Heart left ventricle (tissue), 13 donors: ENCODE data around the gene TET3.

Experiments
- POLR2A ChIP-seq, 2 donors: fragments of 450-650 bp; IDR thresholded peaks; one replicate each; pipeline ENCODE4 v1.6.1; 2017; ENCODE audit warnings: antibody characterized with exemption in 2 of 2, mild to moderate bottlenecking in 2 of 2, moderate library complexity in 2 of 2
- TF ChIP-seq, protein P1 (sequence below), 12 donors: fragments of 200-600 bp; sonication (generic) in 4 of 12; IDR thresholded peaks; one replicate each; pipeline versions ENCODE4 v1.5.0 to v1.8.0; 2018 to 2022; ENCODE audit warnings: antibody characterized with exemption in 12 of 12, mild to moderate bottlenecking in 5 of 12
- donor health status: ischemic (EF 13 %, LVEDD 7.1; RV severe dilation, severe dysfunction).
- donor health status: DM: no; HTN: yes; CAD: no.
- donor health status: DM: no; HTN: no; CAD: no.
- donor health status: ischemic (EF 25% LVEDD 6.9; RV normal size, moderate dysfunction).
- donor health status: ischemic (EF 25% LVEDD 5.7; RV mildly dilated, moderate dysfunction).
- donor health status: ischemic (EF 35%, LVEDD 5.7; RV mildly dilated, moderate dysfunction).
- donor health status: nonischemic (EF 11% LVEDD 7.7; RV severe dilation, severe dysfunction).
- donor health status: DM: yes; HTN: yes; CAD: no.
- donor health status: PGD.
- donor health status: ischemic (EF 29% LVEDD 5.4; RV normal size, mild dysfunction).
- donor health status: nonischemic (EF 23%, LVEDD 6.1; RV moderate dilation, normal function).

DNA sequence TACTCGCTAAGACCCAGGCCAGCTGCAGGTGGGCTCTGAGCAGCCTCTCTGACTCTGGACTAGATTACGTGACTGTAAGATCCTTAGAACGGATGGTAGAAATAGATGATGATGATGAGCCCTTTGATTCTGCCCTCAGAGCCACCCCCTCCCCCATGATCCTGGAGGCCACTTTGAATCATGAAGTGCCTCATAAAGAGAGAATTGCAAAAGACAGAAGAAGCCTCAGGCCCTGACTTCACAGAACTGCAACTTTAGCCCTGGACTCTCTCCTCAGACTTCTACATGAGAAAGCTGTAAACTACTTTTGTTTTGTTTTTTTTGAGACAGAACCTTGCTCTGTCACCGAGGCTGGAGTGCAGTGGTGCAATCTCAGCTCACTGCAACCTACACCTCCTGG is 15.4 kb upstream of the TET3 start:
- TF ChIP-seq, protein P1, sequence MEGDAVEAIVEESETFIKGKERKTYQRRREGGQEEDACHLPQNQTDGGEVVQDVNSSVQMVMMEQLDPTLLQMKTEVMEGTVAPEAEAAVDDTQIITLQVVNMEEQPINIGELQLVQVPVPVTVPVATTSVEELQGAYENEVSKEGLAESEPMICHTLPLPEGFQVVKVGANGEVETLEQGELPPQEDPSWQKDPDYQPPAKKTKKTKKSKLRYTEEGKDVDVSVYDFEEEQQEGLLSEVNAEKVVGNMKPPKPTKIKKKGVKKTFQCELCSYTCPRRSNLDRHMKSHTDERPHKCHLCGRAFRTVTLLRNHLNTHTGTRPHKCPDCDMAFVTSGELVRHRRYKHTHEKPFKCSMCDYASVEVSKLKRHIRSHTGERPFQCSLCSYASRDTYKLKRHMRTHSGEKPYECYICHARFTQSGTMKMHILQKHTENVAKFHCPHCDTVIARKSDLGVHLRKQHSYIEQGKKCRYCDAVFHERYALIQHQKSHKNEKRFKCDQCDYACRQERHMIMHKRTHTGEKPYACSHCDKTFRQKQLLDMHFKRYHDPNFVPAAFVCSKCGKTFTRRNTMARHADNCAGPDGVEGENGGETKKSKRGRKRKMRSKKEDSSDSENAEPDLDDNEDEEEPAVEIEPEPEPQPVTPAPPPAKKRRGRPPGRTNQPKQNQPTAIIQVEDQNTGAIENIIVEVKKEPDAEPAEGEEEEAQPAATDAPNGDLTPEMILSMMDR (IDR thresholded peaks at IDR 0.05), result no peak
- TF ChIP-seq POLR2A (IDR thresholded peaks at IDR 0.05), result no peak
